Mucosa of descending colon (tissue), 3 donors: ENCODE measurements around the gene OPCML. TPM values are rescaled to one million over a fixed set of nuclear protein-coding genes. Genes with fewer than 3 reads are reported as not detected.

ENCODE experiments used
- ATAC-seq: fragments of 200-7000 bp; cut with Tn5 transposase; one replicate; pipeline ENCODE4 v1.9.1; 2020; ENCODE audit warnings: mild to moderate bottlenecking, moderate library complexity
- DNase-seq, 3 donors: peaks; one replicate each; pipeline ENCODE4 v3.0.0-alpha.2; 2020
- H3K36me3 ChIP-seq: fragments of 200-600 bp; one replicate; pipeline ENCODE4 v1.8.0; 2021; ENCODE audit warnings: low read depth, mild to moderate bottlenecking
- H3K4me1 ChIP-seq: fragments of 200-600 bp; one replicate; pipeline ENCODE4 v1.8.0; 2021; ENCODE audit warnings: low read depth, mild to moderate bottlenecking
- H3K4me3 ChIP-seq: fragments of 200-600 bp; one replicate; pipeline ENCODE4 v1.8.0; 2021; ENCODE audit warnings: mild to moderate bottlenecking
- H3K9me3 ChIP-seq: fragments of 200-600 bp; one replicate; pipeline ENCODE4 v1.8.0; 2021; ENCODE audit warnings: mild to moderate bottlenecking
- CTCF ChIP-seq: fragments of 200-600 bp; IDR thresholded peaks from one replicate; pipeline ENCODE4 v1.8.0; 2022; ENCODE audit warnings: antibody characterized with exemption, mild to moderate bottlenecking
- intact Hi-C, 2 donors: fragments of 100-400 bp; cut with DNase I in 1 of 2; cut with micrococcal nuclease in 1 of 2; formaldehyde crosslinking; loops; one replicate each; pipeline versions ENCODE4 v1.11.0 to v1.11.1; 2022; cut with DNase I, micrococcal nuclease
- total RNA-seq, 3 donors: library from RNA; stranded (reverse); fragmentation: NEBNext Ultra II Directional in 2 of 3; extraction: Animal tissue kit (Norgen Biotek cat#: 25700) in 2 of 3; gene quantifications; one replicate each; pipeline versions ENCODE4 v1.2.1 to v1.2.4, GENCODE V29; 2021 to 2023
- donor health status: DM: no; HTN: no; CAD: no; lungs with moderate emphysema.
- donor health status: DM: no; HTN: no; CAD: no.
- donor health status: DM: no; HTN: yes; CAD: no.

The OPCML gene
- total RNA-seq, 3 donors from 2014 or later: 0.10 to 0.47 TPM; not detected in 1

- Histone ChIP-seq H3K9me3 (peaks cover 22% of the 10 kb centered on the region), H3K4me1 (no peaks in the 10 kb centered on the region), H3K4me3 (no peak overlapping the region), H3K36me3 (no peaks in the 10 kb centered on the region)
- intact Hi-C loops: no loop called here
- DNase-seq: no peak
- ATAC-seq: no peak
- no peak for TF ChIP-seq CTCF
Observed at GRCh38 chr11:132610791-132611190, 921.5 kb downstream of the OPCML start.

- ATAC-seq (no peak), DNase-seq (no peak)
- intact Hi-C loops: no loop called here
- TF ChIP-seq CTCF: no peak
- Histone ChIP-seq H3K4me1 (no peaks in the 10 kb centered on the region), H3K4me3 (no peak overlapping the region), H3K36me3 (no peaks in the 10 kb centered on the region), H3K9me3 (peaks cover 22% of the 10 kb centered on the region)
Observed at GRCh38 chr11:132610216-132610615, 922.1 kb downstream of the OPCML start.

- ATAC-seq: no peak
- Histone ChIP-seq H3K4me1 (no peaks in the 10 kb centered on the region), H3K36me3 (no peaks in the 10 kb centered on the region)
Observed at GRCh38 chr11:132607575-132607974, 924.7 kb downstream of the OPCML start.

GRCh38 chr11:132605825-132606570 is 926.3 kb downstream of the OPCML start:
- ATAC-seq: no peak
- no peak for DNase-seq
- H3K4me1 ChIP-seq: no peaks in the 10 kb centered on the region
- intact Hi-C loops: no loop called here
- TF ChIP-seq CTCF: no peak
- peaks cover 21% of the 10 kb centered on the region for H3K9me3 ChIP-seq
- no peak overlapping the region for H3K4me3 ChIP-seq
- no peaks in the 10 kb centered on the region for H3K36me3 ChIP-seq

More at GRCh38 chr11:132607575-132607974, 924.7 kb downstream of the OPCML start:
- intact Hi-C loops: no loop called here
- no peak overlapping the region for H3K4me3 ChIP-seq
- TF ChIP-seq CTCF: no peak
- no peak for DNase-seq
- peaks cover 15% of the 10 kb centered on the region for H3K9me3 ChIP-seq

GRCh38 chr11:132604431-132604830 is 927.9 kb downstream of the OPCML start:
- H3K36me3 ChIP-seq: no peaks in the 10 kb centered on the region
- H3K9me3 ChIP-seq: peaks cover 21% of the 10 kb centered on the region
- TF ChIP-seq CTCF: no peak
- no peak for ATAC-seq
- no peak for DNase-seq
- intact Hi-C loops: no loop called here
- no peaks in the 10 kb centered on the region for H3K4me1 ChIP-seq
- no peak overlapping the region for H3K4me3 ChIP-seq
